DMS 273 treated with DMSO at 0.1 percent for 48 hours (cell line): ENCODE measurements around the gene INPP1.

Source experiments
- DNase-seq: peaks from one replicate; lab custom pipeline; 2025; lab: John Stamatoyannopoulos, UW

The INPP1 gene

GRCh38 chr2:190361572-190361971, 18.2 kb downstream of the INPP1 start:
- DNase-seq = no peak

DNA sequence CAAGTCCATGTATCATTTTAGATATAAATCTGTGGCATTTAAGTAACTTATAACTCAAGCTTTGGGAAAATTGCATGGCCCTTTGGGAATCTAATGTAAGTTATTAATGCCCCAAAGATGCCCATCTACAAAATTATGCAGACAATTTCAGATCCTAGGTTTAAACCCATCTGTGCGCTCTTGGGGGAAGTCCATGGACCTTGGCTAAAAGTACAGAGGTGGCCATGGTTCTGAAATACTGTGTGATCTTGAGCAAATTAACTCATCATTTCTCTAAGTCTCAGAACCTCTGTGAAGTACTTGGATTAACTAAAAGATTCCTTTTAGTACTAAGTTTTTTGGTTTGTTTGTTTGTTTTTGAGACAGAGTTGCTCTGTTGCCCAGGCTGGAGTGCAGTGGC, 19.5 kb downstream of the INPP1 start:
- no peak for DNase-seq

DNA sequence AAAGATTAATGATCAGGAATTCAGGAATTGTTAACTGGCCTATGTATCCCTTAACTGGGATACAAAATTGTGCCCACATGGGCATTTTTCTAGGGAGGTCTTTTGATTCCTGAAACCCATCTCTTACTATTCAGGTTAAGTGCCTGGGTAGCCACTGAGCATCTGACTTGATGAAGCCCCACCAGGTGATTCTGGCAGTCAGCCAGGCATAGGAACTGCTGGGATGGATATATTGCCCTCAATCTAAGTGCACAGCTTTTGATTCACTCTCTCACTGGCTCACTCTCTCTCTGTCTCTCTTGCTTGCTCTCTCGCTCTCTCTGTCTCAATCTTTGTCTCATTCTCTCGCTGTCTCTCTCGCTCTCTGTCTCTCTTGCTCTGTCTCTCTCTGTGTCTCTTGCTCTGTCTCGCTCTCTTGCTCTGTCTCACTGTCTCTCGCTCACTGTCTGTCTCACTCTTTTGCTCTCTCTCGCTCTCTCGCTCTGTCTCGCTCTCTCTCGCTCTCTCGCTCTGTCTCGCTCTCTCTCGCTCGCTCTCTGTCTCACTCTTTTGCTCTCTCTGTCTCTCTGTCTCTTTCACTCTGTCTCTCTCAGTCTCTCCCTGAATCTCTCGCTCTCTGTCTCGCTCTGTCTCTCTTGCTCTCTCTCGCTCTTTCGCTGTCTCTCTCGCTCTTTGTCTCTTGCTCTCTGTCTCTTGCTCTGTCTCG, 22.3 kb downstream of the INPP1 start:
- no peak for DNase-seq

DNA sequence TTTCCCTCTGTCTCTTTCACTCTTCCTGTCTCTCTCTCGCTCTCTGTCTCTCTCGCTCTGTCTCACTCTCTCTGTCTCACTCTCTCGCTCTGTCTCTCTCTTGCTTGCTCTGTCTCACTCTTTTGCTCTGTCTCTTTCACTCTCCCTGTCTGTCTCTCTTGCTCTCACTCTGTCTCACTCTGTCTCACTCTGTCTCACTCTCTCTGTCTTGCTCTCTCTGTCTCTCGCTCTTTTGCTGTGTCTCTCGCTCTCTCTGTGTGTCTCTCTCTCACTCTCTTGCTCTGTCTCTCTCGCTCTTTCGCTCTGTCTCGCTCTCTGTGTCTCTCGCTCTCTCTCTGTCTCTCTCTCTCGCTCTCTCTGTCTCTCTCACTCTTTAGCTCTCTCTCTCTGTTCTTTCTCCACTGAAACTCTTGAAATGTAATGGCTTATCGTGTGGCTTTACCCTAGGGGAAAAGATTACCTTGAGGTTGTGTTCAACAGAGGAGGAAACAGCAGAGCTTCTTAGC, 22.9 kb downstream of the INPP1 start:
- no peak for DNase-seq

DNA sequence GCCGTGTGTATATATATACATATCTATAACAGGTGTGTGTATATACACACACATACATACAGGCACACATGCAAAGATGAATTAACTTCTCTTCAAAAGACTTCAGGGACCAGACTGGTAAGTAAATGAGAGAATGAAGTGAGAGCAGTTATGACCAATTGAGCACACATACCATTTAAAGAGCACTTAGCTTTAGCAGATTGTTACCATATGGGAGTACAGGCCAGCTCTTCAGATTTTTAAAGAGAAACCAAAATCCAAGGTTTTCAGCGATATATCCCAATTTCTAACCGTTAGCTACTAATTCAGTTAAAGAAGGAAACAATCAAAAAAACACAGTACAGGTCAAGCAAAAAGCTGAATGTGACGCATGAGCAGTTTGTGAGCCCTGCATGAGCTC, 23.7 kb downstream of the INPP1 start:
- DNase-seq = no peak

DNA sequence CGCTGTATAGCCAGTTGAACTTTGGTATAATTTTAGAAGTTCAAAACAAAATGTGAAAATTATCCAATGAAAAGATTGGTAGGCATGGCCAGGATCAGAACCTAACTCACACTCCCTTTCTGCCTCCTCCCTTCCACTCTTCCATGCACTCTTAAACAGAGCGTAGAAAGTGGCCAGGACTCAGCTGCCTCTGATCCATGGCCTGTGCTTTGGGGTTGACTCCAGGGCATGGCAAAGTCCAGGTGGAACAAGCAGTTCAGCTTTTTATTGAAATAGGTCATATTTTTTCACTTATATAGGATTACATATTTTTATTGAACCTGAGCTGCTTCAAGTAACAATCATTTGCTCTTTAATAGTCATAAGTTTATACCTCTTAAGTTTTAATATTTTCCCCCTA, 26.2 kb downstream of the INPP1 start:
- DNase-seq = no peak

DNA sequence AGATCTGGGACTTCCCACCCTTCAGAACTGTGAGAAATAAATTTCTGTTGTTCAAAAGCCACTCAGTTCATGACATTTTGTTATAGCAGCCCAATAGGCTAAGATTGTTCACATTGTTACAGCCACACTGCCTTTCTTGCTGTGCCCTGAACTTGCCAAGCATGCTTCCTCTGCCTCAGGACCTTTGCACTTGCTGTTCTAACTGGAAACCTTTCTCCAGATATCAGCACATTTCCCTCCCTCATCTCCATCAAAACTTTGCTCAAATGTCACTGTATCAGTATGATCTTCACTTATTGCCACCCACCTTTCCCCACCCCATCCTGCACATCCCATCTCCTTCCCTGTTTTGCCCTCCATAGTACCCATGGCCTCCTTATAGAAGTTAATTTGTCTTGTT, 32.7 kb downstream of the INPP1 start:
- DNase-seq = no peak

DNA sequence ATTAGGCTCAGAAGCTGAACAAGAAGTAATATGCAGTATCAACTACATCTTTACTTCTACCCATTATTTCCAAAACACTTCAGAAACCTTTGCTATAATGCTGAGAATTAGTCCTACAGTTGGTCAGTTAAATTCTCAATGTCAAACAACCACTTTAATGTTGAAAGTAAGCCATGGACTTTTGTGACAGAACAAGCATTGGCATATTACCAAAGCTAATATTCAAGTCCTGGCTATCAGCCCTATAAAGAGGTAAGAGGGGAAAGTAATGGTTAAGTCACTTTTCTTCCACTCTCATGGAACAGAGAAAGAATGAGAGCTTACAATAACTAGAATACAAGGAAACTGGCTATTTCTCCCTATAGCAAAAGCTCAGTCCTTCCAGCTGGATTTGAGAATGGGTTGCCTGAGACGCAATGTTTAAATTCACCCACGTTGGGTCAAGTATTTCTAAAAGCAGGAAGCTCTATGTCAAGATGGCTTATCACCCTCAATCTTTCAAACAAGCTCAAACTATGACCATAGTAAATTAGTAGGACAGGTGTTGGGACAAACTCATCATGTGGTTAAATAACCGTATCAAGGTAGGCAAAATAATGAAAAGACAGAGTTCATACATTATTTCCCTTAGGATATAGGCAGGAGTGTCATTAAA, 33.3 kb downstream of the INPP1 start:
- DNase-seq = no peak

- DNase-seq = no peak
Observed at GRCh38 chr2:190378880-190379237, 35.5 kb downstream of the INPP1 start.

DNA sequence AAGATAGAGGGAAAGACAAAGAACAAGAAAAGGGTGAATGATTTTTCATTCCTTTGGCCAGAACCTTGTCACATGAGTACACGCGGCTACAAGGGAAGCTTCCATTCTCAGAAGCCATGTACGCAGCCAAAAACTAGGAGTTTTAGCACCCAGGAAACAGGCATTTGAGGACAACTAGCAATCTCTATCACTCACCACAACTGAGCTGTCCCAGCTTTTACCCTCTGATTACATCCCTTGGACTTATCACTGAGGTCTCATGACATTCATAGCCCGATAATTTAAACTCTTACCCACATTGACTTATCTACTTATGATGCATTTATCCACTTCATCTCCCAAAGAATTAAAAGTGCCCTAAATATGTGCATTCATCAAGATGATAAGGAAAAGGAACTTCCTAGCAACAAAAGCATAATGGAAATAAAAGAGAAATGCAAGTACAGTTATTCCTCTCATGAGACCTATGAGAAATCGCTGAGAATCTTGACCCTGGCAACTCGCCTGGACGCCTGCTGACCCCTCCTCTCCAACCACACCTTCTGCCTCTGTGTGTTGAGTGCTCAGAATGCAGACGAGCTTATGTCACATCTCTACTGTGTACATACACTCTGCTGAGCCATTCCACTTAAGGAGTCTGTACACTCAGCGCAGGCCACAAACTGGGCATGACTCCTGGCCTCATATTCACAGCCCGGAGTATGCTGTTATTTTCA, 36.0 kb downstream of the INPP1 start:
- DNase-seq = no peak

DNA sequence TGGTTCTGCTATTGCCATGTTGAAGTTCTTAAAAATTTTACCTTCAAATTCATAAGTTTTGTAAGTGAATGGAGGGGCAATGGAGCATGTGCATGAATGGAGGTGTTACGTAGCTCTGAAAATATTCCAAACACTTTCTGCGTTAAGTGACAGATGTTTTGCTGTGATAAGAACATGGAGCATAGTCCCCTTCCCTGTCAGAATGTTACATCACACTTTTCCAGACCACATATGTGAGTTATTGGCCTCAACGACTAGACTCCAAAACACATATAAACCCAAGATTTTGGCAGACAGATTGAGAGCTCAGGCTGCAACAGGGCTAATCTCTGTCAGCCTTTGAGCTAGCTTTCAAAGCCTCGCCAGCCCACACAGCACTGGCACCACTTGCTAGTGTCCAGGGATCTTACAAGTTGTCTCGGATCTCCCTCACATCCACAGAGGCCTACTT, 37.6 kb downstream of the INPP1 start:
- no peak for DNase-seq

DNA sequence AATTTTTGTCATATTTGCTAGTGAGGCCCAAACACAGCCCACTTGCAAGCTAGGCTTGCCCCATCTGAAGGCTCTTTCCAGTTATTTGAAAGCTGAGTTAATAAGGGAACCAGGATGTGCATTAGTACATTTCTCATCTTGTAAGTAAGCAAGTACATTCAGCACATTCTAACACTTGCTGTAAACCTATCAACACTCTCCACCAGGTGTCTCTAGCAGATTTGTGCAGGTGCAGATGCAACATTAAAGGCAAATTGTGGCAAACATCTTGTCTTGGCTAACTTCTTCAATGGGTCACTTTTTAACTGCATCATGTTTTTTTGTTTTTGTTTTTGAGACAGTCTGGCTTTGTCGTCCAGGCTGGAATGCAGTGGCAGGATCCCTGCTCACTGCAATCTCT, 39.5 kb downstream of the INPP1 start:
- DNase-seq = peak; percentile 41

- DNase-seq = no peak
Observed at GRCh38 chr2:190387422-190387821, 44.0 kb downstream of the INPP1 start.

- DNase-seq = no peak
Observed at GRCh38 chr2:190396271-190396670, 52.9 kb downstream of the INPP1 start.

- no peak for DNase-seq
Observed at GRCh38 chr2:190402986-190403603, 59.7 kb downstream of the INPP1 start.

DNA sequence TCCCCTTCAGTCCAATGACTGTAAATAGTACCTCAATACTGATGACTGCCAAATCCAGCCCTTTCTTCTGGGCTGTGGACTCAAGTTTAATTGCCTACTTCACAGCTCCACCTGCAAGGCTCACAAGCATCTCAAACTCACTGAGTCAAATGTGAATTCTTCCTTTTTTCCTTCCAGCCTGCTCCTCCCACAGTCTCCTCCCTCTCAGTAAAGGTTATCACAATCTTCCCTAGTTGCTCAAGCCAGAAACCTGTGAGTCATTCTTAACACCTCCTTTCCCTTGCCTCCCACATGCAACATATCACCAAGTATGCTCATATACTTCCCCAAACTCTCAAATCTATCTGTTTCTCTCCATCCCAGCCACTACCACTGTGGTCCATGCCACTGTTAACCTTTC, 61.1 kb downstream of the INPP1 start:
- no peak for DNase-seq

- no peak for DNase-seq
Observed at GRCh38 chr2:190405070-190405469, 61.7 kb downstream of the INPP1 start.

DNA sequence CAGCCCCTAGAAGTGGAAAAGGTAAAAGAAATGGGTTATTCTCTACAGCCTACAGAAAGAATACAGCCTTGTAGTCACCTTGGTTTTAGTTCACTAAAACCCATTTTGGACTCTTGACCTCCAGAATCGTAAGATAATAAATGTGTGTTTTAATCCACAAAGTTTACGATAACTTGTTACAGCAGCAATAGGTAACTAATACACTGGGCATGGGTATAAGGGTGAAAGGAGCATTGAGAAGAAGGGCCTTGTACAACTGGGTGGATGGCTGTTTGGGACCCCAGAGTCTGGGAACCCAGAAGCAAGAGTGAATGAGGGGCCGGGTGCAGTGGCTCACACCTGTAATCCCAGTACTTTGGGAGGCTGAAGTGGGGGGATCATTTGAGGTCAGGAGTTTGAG, 62.6 kb downstream of the INPP1 start:
- no peak for DNase-seq

GRCh38 chr2:190406805-190407204, 63.4 kb downstream of the INPP1 start:
- no peak for DNase-seq

DNA sequence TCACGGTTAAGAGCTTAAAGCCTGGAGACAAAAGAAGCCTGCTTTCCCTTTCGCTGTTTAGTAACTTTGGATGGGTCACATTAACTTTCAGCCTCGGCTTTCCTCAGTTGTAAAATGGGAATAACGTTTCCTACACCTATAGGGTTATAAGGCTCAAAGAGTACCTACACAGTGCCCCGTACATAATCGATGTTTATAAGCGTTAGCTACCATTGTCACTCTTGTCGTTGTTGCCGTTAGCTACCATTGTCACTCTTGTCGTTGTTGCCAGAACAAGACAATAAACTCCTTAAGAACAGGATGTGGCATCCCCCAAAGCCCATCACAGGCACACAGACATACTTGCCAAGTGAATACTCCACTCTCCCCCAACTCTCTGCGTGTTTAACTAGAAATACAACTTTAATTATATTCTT, 63.9 kb downstream of the INPP1 start:
- no peak for DNase-seq

GRCh38 chr2:190407662-190408537, 64.5 kb downstream of the INPP1 start, which contains the start of gene MFSD6:
TSS of gene MFSD6 (plus strand) at chr2:190408355. CDS start at chr2:190436030, 27,675 bp downstream.
- DNase-seq = no peak
